Common myeloid progenitor, CD34-positive (primary cell): Measurements from ENCODE around the gene AFF3.

Experiments
- CTCF ChIA-PET: fragments of 350-600 bp; sonication (Branson Sonifier 250); formaldehyde crosslinking; loops from one replicate; lab custom pipeline; 2021; ENCODE audit warnings: antibody characterized with exemption; lab: Charles Lee
- POLR2A ChIA-PET: fragments of 350-600 bp; sonication (Branson Sonifier 250); formaldehyde crosslinking; loops from one replicate; lab custom pipeline; 2021; ENCODE audit warnings: antibody characterized with exemption; lab: Charles Lee
- DNase-seq, 3 donors: peaks; one replicate each; pipeline versions ENCODE4 v3.0.0 to v3.0.0-alpha.2; 2013
- H3K27ac ChIP-seq, 2 experiments: 1 replicate in 1 of 2; 2 replicates in 1 of 2; pipeline ENCODE4 v1.7.0; 2013; ENCODE audit warnings: inconsistent platforms in 2 of 2, low read length in 2 of 2, mild to moderate bottlenecking in 2 of 2, low read depth in 1 of 2, moderate library complexity in 1 of 2; ENCODE audit not compliant: severe bottlenecking in 2 of 2, insufficient read depth in 1 of 2, poor library complexity in 1 of 2
- H3K27me3 ChIP-seq, 5 experiments: replicated peaks in 2 of 5; 1 replicate in 3 of 5; 2 replicates in 2 of 5; pipeline versions ENCODE4 v1.6.1 to v1.7.0; 2013; ENCODE audit warnings: low read length in 4 of 5, mild to moderate bottlenecking in 2 of 5, moderate library complexity in 2 of 5, inconsistent platforms in 1 of 5; ENCODE audit not compliant: insufficient read depth in 5 of 5, control insufficient read depth in 4 of 5
- H3K36me3 ChIP-seq, 4 experiments: 1 replicate in 2 of 4; 2 replicates in 2 of 4; pipeline versions ENCODE4 v1.6.1 to v1.7.0; 2013; ENCODE audit warnings: low read length in 3 of 4, control low read depth in 1 of 4, mild to moderate bottlenecking in 1 of 4; ENCODE audit not compliant: control insufficient read depth in 4 of 4, insufficient read depth in 4 of 4
- H3K4me1 ChIP-seq, 4 experiments: 1 replicate in 3 of 4; 2 replicates in 1 of 4; pipeline versions ENCODE4 v1.6.1 to v1.7.1; 2013; ENCODE audit warnings: low read length in 3 of 4, mild to moderate bottlenecking in 3 of 4, control low read depth in 1 of 4, inconsistent platforms in 1 of 4, moderate library complexity in 1 of 4; ENCODE audit not compliant: control insufficient read depth in 4 of 4, insufficient read depth in 4 of 4; ENCODE audit errors: control extremely low read depth in 1 of 4
- H3K4me3 ChIP-seq, 7 experiments: 1 replicate in 4 of 7; 2 replicates in 3 of 7; pipeline versions ENCODE4 v1.5.1 to v1.7.0; 2013; ENCODE audit warnings: mild to moderate bottlenecking in 7 of 7, low read length in 6 of 7, moderate library complexity in 6 of 7, inconsistent platforms in 2 of 7, low read depth in 2 of 7, control low read depth in 1 of 7; ENCODE audit not compliant: insufficient read depth in 4 of 7, control insufficient read depth in 1 of 7; ENCODE audit errors: extremely low read depth in 1 of 7
- H3K9me3 ChIP-seq, 5 experiments: 1 replicate in 4 of 5; 2 replicates in 1 of 5; pipeline versions ENCODE4 v1.6.1 to v1.7.1; 2013; ENCODE audit warnings: low read length in 4 of 5, mild to moderate bottlenecking in 2 of 5, inconsistent platforms in 1 of 5, low read depth in 1 of 5, moderate library complexity in 1 of 5; ENCODE audit not compliant: control insufficient read depth in 4 of 5, insufficient read depth in 2 of 5; ENCODE audit errors: control extremely low read depth in 1 of 5
- WGBS: methylation state at CpG from one replicate; pipeline ENCODE4 v1.1.5; 2013; ENCODE audit not compliant: insufficient coverage; 5-methylcytosine and 5-hydroxymethylcytosine counted together

AFF3 gene

GRCh38 chr2:99797475-99797874 lies 344.9 kb downstream of the AFF3 start:
- H3K9me3 ChIP-seq = peaks cover 5 to 27% (median 11%) of the 10 kb centered on the region in 5 experiments
- no peaks in the 10 kb centered on the region for H3K27me3 ChIP-seq
- POLR2A ChIA-PET = no interaction called here
- no peak overlapping the region for H3K27ac ChIP-seq
- H3K4me1 ChIP-seq = peaks cover 0 to 3% (median 0%) of the 10 kb centered on the region in 4 experiments
- CTCF ChIA-PET = interaction anchor here (2.4 kb wide), 1 partner anchor 9 kb away, joined by 8 read pairs; no protein-coding TSS in a partner anchor
- WGBS = no CpG with 5 or more reads among the region's 1 CpG
- H3K36me3 ChIP-seq = peaks cover 0 to 3% (median 2%) of the 10 kb centered on the region in 4 experiments
- H3K4me3 ChIP-seq = no peak overlapping the region
- DNase-seq = no peak

- Histone ChIP-seq H3K4me3 (no peak overlapping the region), H3K36me3 (peaks cover 0 to 10% (median 2%) of the 10 kb centered on the region in 4 experiments), H3K27me3 (no peaks in the 10 kb centered on the region), H3K27ac (no peak overlapping the region), H3K4me1 (no peaks in the 10 kb centered on the region), H3K9me3 (peaks cover 5 to 24% (median 9%) of the 10 kb centered on the region in 5 experiments)
- CTCF ChIA-PET = no interaction called here
- POLR2A ChIA-PET = no interaction called here
- no peak for DNase-seq
Observed at GRCh38 chr2:99794414-99794813, 348.0 kb downstream of the AFF3 start.

GRCh38 chr2:99793022-99793421 lies 349.4 kb downstream of the AFF3 start:
- DNase-seq = no peak
- H3K4me3 ChIP-seq = no peak overlapping the region
- POLR2A ChIA-PET = no interaction called here
- H3K9me3 ChIP-seq = peaks cover 5 to 22% (median 9%) of the 10 kb centered on the region in 5 experiments
- peaks cover 0 to 10% (median 2%) of the 10 kb centered on the region in 4 experiments for H3K36me3 ChIP-seq
- 96% methylated on average over 7 of the region's 8 CpGs for WGBS
- H3K4me1 ChIP-seq = no peaks in the 10 kb centered on the region
- no peaks in the 10 kb centered on the region for H3K27me3 ChIP-seq
- CTCF ChIA-PET = interaction anchor here (1.0 kb wide), 1 partner anchor 17 kb away, joined by 3 read pairs; no protein-coding TSS in a partner anchor
- H3K27ac ChIP-seq = no peak overlapping the region

GRCh38 chr2:99789849-99790248 lies 352.5 kb downstream of the AFF3 start:
- CTCF ChIA-PET = no interaction called here
- Histone ChIP-seq H3K27me3 (no peaks in the 10 kb centered on the region), H3K4me3 (no peak overlapping the region), H3K4me1 (no peaks in the 10 kb centered on the region), H3K9me3 (no peaks in the 10 kb centered on the region), H3K27ac (no peak overlapping the region), H3K36me3 (peaks cover 0 to 7% (median 0%) of the 10 kb centered on the region in 4 experiments)
- 100% methylated on average over 1 of the region's 1 CpG for WGBS
- no peak for DNase-seq
- POLR2A ChIA-PET = no interaction called here

GRCh38 chr2:99787769-99788382 lies 354.5 kb downstream of the AFF3 start:
- Histone ChIP-seq H3K9me3 (no peaks in the 10 kb centered on the region), H3K4me1 (no peaks in the 10 kb centered on the region), H3K4me3 (no peak overlapping the region), H3K27me3 (no peaks in the 10 kb centered on the region), H3K36me3 (peaks cover 0 to 7% (median 0%) of the 10 kb centered on the region in 4 experiments), H3K27ac (no peak overlapping the region)
- WGBS = 100% methylated on average over 2 of the region's 5 CpGs
- POLR2A ChIA-PET = no interaction called here
- CTCF ChIA-PET = interaction anchor here (2.0 kb wide), 1 partner anchor 10 kb away, joined by 8 read pairs; no protein-coding TSS in a partner anchor
- peak in 1 of 3 donors; percentile 15 for DNase-seq

- WGBS = 99% methylated on average over 7 of the region's 14 CpGs
- DNase-seq = no peak
- H3K27ac ChIP-seq = no peak overlapping the region
- H3K27me3 ChIP-seq = no peaks in the 10 kb centered on the region
- H3K4me1 ChIP-seq = no peaks in the 10 kb centered on the region
- H3K36me3 ChIP-seq = peaks cover 0 to 7% (median 0%) of the 10 kb centered on the region in 4 experiments
- CTCF ChIA-PET = interaction anchor here (0.6 to 0.7 kb wide), 2 partner anchors 266 to 1022 kb away, joined by 3 to 4 read pairs; no protein-coding TSS in a partner anchor
- H3K9me3 ChIP-seq = no peaks in the 10 kb centered on the region
- H3K4me3 ChIP-seq = no peak overlapping the region
- POLR2A ChIA-PET = no interaction called here
Observed at GRCh38 chr2:99786636-99787390, 355.6 kb downstream of the AFF3 start.

GRCh38 chr2:99784946-99785345 lies 357.4 kb downstream of the AFF3 start:
- Histone ChIP-seq H3K4me3 (no peak overlapping the region), H3K9me3 (peaks cover 0 to 2% (median 0%) of the 10 kb centered on the region in 5 experiments), H3K36me3 (peaks cover 0 to 3% (median 0%) of the 10 kb centered on the region in 4 experiments), H3K4me1 (no peaks in the 10 kb centered on the region), H3K27me3 (no peaks in the 10 kb centered on the region), H3K27ac (no peak overlapping the region)
- ChIA-PET POLR2A (no interaction called here), CTCF (interaction anchor here (1.1 kb wide), 1 partner anchor 22 kb away, joined by 3 read pairs; no protein-coding TSS in a partner anchor)
- WGBS = 91% methylated on average over 7 of the region's 8 CpGs
- no peak for DNase-seq
